ENCODE data around the gene FGD4. TPM values are rescaled to one million over a fixed set of nuclear protein-coding genes. Genes with fewer than 3 reads are reported as not detected.

The FGD4 gene
- total RNA-seq, 1 donor from 2014 or later = 1.8 TPM

GRCh38 chr12:32669584-32669983, 270.2 kb downstream of the FGD4 start:
- H3K27ac Mint-ChIP-seq = no peak overlapping the region
- ATAC-seq (ENCODE audit: low read depth) = no peak
- H3K27me3 Mint-ChIP-seq = no peaks in the 10 kb centered on the region
- ChIA-PET CTCF (interaction anchor here (4.2 kb wide), 1 partner anchor 213 kb away, joined by 35 read pairs; no protein-coding TSS in a partner anchor), POLR2A (no interaction called here)
- H3K9me3 Mint-ChIP-seq = peaks cover 12% of the 10 kb centered on the region
- intact Hi-C loops (cut with micrococcal nuclease) = no loop called here
- no peak for DNase-seq
- H3K36me3 Mint-ChIP-seq (ENCODE audit: low read depth) = no peaks in the 10 kb centered on the region
- H3K4me1 Mint-ChIP-seq = peaks cover 14% of the 10 kb centered on the region
- H3K4me3 Mint-ChIP-seq = no peak overlapping the region
- no peak for TF ChIP-seq CTCF (IDR thresholded peaks at IDR 0.05)

GRCh38 chr12:32671930-32672780, 272.8 kb downstream of the FGD4 start:
- no peak for DNase-seq
- intact Hi-C loops (cut with micrococcal nuclease) = loop anchor here (1.0 to 10.0 kb wide), 4 partner anchors 217 to 1557 kb away; no protein-coding TSS in a partner anchor
- H3K4me3 Mint-ChIP-seq = no peak overlapping the region
- no peaks in the 10 kb centered on the region for H3K36me3 Mint-ChIP-seq (ENCODE audit: low read depth)
- no peaks in the 10 kb centered on the region for H3K27me3 Mint-ChIP-seq
- ChIA-PET CTCF (interaction anchor here (0.6 to 4.2 kb wide), 8 partner anchors 14 to 306 kb away, joined by 3 to 35 read pairs (median 4); partner anchors contain the start of gene YARS2), POLR2A (no interaction called here)
- peaks cover 23% of the 10 kb centered on the region for H3K4me1 Mint-ChIP-seq
- no peak overlapping the region for H3K27ac Mint-ChIP-seq
- no peak for ATAC-seq (ENCODE audit: low read depth)
- TF ChIP-seq CTCF (IDR thresholded peaks at IDR 0.05) = no peak
- peaks cover 12% of the 10 kb centered on the region for H3K9me3 Mint-ChIP-seq

DNA sequence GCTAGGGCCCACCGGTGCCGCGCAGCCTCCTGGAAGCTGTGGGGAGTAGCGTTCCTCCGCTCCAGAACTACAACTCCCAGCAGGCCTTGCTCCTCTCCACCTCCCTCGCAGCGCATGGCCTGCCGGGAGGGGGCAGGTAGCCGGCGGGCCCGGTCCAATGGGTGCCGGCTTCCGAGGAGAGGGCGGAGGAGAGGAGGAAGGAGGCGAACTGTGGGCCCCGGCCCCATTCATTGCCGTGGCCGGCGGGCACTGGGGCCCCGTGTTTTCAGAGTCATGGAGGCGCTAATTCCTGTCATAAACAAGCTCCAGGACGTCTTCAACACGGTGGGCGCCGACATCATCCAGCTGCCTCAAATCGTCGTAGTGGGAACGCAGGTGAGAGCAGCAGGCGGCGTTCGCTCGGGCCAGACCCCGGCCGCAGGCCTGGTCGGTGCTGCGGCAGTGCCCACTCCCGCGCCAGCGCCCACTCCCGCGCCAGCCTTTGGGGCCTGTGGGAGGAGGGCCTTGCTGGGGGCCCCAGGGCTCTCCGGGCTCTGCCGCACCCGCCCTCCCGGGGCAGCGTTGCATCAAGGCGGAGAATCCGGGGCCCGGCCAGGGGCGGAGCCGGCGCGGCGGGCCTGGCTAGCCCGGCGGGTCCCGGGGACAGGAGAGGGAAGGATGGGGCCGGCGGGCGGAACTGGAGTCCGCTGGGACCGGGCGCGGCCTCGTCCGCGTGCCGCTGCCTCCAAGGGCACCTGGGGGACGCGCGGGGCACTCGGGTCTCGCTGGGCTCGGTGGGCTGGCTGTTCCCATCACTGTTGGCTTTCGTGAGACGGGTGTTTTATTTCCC, 279.9 kb downstream of the FGD4 start, which contains the start of gene DNM1L:
Gene DNM1L (plus strand): TSS at position 211 of the 829 bp plus-strand sequence. CDS start 63 bp downstream, at position 274.
- POLR2A ChIA-PET = interaction anchor here (0.6 to 1.7 kb wide), 4 partner anchors 22 to 1276 kb away, joined by 3 to 12 read pairs (median 6); partner anchors contain the start of gene YARS2
- H3K36me3 Mint-ChIP-seq (ENCODE audit: low read depth) = peaks cover 11% of the 10 kb centered on the region
- CTCF ChIA-PET = no interaction called here

DNA sequence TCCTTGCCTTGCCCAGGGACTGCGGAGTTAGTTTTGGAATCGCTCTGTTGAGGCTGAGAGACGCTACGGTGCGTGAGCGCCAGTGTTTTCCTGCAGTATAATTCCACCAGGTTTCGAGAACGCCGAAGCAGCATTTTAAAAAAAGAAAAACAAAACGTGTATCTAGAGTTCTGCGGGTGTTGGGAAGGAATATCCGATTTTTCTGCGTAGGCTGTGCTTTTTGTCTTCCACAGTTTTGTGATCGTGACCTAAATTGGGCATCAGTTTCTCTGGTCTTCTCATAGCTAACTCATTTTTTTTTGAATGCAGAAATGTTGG, 280.5 kb downstream of the FGD4 start:
- H3K9me3 Mint-ChIP-seq = no peaks in the 10 kb centered on the region
- peak overlapping the region; percentile 90 for H3K4me3 Mint-ChIP-seq
- ATAC-seq (ENCODE audit: low read depth) = no peak
- ChIA-PET CTCF (no interaction called here), POLR2A (interaction anchor here (1.7 kb wide), 1 partner anchor 76 kb away, joined by 7 read pairs; the partner anchor contains the start of gene YARS2)
- peaks cover 13% of the 10 kb centered on the region for H3K36me3 Mint-ChIP-seq (ENCODE audit: low read depth)
- H3K27me3 Mint-ChIP-seq = no peaks in the 10 kb centered on the region
- DNase-seq = no peak
- no peak for TF ChIP-seq CTCF (IDR thresholded peaks at IDR 0.05)
- intact Hi-C loops (cut with micrococcal nuclease) = loop anchor here (1.0 to 10.0 kb wide), 9 partner anchors 42 to 1926 kb away; partner anchors contain the start of genes ALG10, CAPRIN2, ETFBKMT and SINHCAF
- peaks cover 31% of the 10 kb centered on the region for H3K4me1 Mint-ChIP-seq
- peak overlapping the region; percentile 83 for H3K27ac Mint-ChIP-seq

More for the DNA sequence above, 279.9 kb downstream of the FGD4 start, which contains the start of gene DNM1L:
- Mint-ChIP-seq H3K4me3 (peak within 1 kb of the TSS; percentile 90), H3K9me3 (no peaks in the 10 kb centered on the region), H3K27ac (peak within 1 kb of the TSS; percentile 83), H3K27me3 (no peaks in the 10 kb centered on the region), H3K4me1 (peaks cover 36% of the 10 kb centered on the region)
- DNase-seq (peak; percentile 86), ATAC-seq (ENCODE audit: low read depth) (peak; percentile 95)
- intact Hi-C loops (cut with micrococcal nuclease) = loop anchor here (1.0 to 10.0 kb wide), 9 partner anchors 43 to 1925 kb away; partner anchors contain the start of genes ALG10, CAPRIN2, ETFBKMT and SINHCAF
- TF ChIP-seq CTCF (IDR thresholded peaks at IDR 0.05) = no peak

Data from activated B cell treated with CpG ODN at 0.5 μM for 24 hours (primary cell).